Dermis microvascular lymphatic vessel endothelial cell (primary cell): ENCODE data around the gene VAPB. TPM values are rescaled to one million over a fixed set of nuclear protein-coding genes. Genes with fewer than 3 reads are reported as not detected.
"Not testable (repeated sequence)": the region's sequence is repeated elsewhere in the genome, so short reads cannot be mapped to it uniquely, and the experiment has no call there.

Experiments
- DNase-seq, 2 donors: peaks; one replicate each; pipeline versions ENCODE4 v3.0.0 to v3.0.0-alpha.2; 2010; ENCODE audit warnings: low read depth in 2 of 2
- total RNA-seq: library from RNA; depleted of rRNA; stranded (reverse); fragments of >200 nt; gene quantifications from 2 replicates; pipeline ENCODE4 v1.2.1, GENCODE V29; 2014

The VAPB gene
- total RNA-seq, 1 donor from 2014 or later: 9.1 TPM

DNA sequence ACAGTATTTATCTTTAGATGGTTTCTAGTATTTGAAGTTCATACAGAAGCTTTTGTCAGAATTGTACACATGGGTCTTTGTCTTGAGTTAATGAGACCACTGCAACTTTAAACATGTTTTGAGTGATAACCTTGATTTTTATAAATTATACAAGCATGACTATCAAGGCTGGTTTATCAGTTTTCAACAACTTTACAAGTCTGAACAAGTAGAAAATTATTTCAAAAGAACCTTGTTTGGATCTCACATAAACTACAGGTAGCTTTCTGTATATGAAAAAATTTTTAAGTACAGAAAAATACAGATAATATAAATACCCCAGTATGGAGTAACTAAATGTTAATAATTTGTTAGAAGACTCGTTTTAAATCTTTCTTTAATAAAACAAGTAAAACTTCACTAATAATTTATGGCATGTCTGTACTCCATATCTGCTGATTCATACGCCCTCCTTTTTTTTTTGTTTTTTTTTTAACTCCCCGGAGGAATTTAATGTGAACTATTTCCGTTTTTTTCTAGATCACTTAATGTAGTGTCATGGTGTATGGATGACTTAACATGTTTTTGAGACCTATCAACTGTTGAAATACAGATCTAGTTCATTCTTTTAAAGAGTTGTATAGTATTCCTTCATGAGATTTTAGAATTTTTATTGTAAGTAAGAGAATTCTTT, 18.3 kb downstream of the VAPB start:
- peak in 1 of 2 donors; percentile 53 for DNase-seq

DNA sequence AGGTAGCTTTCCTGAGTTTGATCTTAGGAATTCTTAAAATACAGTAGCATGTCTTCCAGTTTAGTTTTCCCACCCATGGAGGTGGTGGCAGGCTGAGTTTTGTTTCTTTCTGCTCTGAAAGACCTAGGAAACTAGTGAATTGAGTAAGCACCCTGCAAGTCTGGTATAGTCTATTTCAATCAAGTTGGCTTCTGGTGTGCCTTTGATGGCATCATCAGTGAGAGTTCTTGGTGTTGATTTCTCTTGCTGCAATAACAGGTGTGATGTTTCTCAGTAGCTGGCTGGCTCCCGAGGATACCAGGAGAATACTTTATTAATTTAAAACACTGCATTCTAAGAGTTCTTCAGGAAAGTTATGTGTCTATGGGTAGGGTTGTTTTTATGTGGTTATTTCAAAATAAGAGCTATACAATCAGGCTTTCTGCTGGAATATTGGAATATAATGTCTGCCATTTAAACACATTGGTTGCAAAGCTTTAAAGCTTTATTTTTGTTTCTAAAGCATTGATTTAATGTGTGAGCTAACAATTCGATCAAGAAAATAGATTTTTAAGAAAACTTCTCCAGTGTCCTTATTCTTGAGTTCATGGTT, 19.0 kb downstream of the VAPB start:
- DNase-seq: no peak

DNA sequence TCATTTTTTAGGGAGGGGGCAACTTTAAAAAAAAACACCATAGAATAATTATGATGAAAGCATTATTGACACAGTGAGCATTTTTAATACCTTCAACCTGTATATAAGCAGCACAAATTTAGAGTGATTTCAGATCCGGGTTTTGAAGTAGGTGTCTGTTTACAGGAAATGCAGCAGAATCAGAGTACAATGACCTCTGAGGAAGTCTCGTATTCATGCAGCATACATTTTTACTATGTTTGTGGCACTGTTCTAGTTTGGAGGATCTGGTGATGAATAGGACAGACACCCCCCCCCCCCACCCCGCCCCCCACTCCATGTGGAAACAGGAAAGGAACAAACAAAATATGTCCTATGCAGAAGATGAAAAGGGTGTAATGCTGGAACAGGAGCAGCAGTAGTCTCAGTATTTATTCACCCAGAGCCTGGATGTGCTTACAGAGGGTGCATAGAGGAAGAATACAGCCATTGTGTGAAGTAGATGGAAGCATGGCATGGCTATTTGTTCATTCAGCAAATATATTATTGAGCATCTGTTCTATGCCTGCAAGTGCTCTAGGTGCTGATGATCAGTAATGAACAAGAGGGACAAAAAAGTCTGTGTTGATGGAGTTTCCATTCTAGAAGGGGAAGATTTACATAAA, 19.7 kb downstream of the VAPB start:
- peak; percentile 1 to 48 for DNase-seq

GRCh38 chr20:58414216-58414615, 25.2 kb downstream of the VAPB start:
- DNase-seq: not testable (repeated sequence)

DNA sequence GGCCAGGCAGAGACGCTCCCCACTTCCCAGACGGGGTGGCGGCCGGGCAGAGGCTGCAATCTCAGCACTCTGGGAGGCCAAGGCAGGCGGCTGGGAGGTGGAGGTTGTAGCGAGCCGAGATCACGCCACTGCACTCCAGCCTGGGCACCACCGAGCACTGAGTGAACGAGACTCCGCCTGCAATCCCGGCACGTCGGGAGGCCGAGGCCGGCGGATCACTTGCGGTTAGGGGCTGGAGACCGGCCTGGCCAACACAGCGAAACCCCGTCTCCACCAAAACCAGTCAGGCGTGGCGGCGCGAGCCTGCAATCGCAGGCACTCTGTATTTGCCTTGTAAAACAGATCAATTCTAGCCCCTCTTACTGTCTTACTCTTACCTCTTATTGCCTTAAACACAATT, 25.8 kb downstream of the VAPB start:
- not testable (repeated sequence) for DNase-seq

GRCh38 chr20:58416057-58416456, 27.0 kb downstream of the VAPB start:
- DNase-seq: no peak

GRCh38 chr20:58416835-58417234, 27.8 kb downstream of the VAPB start:
- peak; percentile 3 to 32 for DNase-seq

- no peak for DNase-seq
Measured at GRCh38 chr20:58417438-58417837, 28.4 kb downstream of the VAPB start.

GRCh38 chr20:58418949-58419748, 30.1 kb downstream of the VAPB start:
- DNase-seq: no peak

DNA sequence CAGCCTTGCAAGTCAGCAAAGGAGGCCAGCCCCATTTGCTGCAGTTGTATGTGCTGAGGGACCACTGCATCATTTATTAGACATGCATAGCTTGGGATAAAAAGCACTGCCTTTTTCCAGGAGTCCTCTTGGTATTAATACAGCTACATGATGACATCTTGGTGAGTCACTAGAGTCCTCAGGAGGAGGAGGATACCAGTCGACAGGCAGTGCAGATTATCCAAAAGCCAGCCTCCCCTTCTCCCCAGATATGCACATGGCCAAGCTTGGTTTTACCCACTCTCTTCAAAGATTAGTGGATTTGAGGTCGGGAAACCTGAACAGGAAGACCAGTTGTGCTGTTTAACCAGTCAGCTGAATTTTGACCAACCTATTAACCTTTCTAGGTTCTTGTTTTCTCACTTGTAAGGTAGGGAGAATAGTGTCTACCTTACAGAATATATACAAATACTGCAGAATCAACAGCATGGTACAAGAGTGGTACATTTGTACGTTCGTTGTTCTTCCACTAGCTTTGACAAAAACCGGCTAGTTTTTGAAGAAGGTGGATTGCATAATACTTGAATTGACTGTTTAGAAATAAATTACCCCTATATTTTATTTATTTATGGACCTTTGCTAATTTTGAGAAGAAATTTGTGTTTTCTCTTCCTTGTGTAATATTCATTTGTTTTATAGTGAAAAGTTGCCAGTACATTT, 31.9 kb downstream of the VAPB start:
- no peak for DNase-seq

GRCh38 chr20:58421497-58421850, 32.4 kb downstream of the VAPB start:
- no peak for DNase-seq

GRCh38 chr20:58424218-58424969, 35.4 kb downstream of the VAPB start:
- DNase-seq: no peak

DNA sequence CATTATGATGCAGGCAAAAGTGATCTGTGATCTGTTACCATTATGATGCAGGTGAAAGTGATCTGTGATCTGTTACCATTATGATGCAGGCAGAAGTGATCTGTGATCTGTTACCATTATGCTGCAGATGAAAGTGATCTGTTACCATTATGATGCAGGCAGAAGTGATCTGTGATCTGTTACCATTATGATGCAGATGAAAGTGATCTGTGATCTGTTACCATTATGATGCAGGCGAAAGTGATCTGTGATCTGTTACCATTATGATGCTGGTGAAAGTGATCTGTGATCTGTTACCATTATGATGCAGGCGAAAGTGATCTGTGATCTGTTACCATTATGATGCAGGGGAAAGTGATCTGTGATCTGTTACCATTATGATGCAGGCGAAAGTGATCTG, 38.5 kb downstream of the VAPB start:
- DNase-seq: not testable (repeated sequence)

GRCh38 chr20:58428364-58428763, 39.3 kb downstream of the VAPB start:
- no peak for DNase-seq

GRCh38 chr20:58429303-58429702, 40.3 kb downstream of the VAPB start:
- DNase-seq: no peak

DNA sequence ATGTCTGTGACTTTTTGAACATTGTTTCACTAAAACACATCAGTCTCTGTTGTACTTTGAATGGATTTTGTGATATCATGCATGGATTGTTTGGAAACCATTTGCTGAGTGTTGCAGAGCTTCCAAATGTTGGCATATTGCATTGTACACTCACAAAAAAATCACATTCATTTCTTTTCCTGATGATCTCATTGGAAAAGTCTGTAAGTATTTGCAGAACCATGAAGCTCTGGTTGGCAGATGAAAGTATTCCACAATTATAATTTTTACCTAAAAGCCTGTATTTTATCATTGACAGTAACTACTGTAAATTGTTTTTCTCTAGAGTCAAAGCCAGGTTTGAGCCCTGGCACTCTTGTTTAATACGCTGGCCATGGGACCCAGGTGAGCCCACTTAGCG, 42.1 kb downstream of the VAPB start:
- no peak for DNase-seq

DNA sequence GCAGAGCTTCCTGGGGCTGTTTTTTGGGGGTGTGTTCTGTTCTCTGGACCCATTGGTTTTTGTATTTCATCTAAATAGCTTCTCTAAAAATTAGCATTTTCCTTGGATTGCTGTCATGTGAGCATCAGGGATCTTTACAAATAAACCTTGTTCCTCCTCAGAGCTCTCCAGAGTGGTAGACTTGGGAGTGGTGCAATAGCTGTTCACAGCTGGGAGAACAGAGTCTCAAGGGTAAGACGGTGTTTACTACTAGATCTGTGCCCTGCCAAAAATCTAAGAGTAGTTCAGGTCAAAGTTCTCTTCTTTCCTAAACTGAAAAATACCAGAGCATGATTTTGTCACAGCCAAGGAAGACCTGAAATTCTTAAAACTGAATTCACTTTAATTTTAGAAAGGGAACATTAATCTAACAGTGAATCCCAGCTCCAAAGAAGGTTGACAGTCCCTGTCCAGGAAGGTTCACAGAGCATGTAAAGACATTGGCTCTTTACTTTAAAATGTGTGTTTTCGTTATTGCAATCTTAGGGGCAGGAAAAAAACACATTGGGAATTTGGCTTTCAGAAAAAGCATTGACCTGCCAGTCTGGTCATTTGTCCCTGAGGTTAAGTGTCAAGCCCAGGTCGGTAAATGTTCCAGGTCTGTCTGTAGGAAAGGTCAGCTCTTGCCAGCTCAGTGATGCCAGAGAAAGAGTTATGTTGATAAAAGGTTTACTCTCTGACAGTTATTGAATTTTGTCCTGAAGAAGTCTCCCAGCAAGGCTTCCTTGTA, 43.3 kb downstream of the VAPB start:
- no peak for DNase-seq

DNA sequence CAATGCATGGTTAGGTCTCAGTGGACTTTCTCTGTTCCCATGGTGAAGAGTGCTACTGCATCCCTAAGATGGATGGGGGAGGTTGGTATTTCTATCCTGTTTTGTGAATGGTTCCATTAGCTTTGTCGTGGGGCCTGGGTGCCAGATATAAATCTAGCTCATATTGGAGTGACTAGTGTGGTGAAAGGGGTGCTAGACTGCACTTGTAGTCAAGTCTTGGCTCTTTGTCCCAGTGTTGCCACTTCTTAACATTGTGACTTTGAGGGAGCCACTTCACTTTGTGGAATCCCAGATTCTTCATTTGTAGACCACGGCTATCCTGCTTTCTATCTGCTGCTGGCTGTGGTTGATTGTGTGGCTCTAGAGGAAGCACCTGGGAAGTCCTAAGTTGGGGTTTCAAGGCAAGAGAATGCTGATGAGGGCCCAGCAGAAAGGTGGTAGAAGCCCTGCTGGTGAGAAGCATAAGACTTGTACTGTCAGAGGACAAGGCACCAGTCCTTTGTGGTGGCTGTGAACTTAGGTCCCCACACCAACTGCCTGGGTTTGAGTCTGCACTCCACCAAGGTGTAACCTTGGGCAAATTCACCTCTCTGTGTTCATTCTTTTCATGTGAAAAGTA, 44.1 kb downstream of the VAPB start:
- no peak for DNase-seq

DNA sequence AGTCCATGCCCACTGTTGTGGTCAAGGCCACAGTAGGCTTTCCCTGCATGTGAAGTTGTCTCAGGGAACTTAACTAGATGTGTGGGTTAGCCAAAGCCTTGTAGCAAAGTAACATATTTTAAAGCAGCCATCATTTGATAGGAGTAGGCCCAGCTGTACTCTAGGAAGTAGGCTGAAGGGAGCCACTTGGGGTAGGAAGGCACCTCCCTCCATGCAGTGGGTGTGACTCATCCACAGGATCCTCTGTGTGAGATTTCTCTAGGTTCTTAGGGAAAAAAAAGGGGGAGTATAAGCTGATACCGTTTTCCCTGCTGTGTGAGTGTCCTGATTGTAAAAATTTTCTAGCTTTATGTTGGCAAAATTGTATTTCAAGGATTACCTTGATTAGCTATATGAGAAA, 44.7 kb downstream of the VAPB start:
- peak in 1 of 2 donors; percentile 36 for DNase-seq

DNA sequence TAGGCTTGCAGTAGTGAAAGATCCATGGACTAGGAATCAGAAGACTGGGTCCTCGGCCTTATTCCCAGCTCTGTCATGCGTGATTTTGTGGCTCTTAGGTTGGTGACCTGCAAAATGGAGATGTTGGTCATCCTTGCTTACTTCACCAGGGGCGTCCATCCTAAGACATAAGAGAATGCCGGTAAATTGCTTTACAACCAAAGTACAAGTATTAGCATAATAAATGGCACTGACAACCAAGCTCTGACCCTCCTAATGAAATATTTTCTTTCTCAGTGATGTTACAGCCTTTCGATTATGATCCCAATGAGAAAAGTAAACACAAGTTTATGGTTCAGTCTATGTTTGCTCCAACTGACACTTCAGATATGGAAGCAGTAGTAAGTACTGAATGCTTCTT, 45.3 kb downstream of the VAPB start:
- no peak for DNase-seq
